ENCODE results near the gene POU2F1.

DNA sequence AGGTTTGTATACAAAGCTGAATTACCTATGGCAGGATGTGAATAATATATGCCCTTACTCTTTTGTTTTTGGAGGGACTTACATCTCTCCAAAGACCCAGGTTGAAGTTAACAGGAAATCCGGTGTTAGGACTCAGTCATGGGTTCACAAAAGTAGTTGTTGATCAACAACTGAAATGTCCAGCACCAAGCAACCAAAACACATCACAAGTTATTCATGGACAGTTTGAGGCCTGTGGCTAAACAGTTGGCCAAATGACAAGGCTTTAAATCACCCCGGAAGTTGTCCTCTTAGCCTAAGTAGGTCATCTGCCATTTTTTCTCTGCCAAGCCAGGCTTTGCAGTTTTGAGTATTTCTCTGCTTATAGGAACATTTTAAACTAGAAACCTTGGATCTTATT, 207.7 kb downstream of the POU2F1 start:
- TF ChIP-seq, protein P1, sequence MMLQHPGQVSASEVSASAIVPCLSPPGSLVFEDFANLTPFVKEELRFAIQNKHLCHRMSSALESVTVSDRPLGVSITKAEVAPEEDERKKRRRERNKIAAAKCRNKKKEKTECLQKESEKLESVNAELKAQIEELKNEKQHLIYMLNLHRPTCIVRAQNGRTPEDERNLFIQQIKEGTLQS (IDR thresholded peaks at IDR 0.05): no peak
- TF ChIP-seq, protein P2, sequence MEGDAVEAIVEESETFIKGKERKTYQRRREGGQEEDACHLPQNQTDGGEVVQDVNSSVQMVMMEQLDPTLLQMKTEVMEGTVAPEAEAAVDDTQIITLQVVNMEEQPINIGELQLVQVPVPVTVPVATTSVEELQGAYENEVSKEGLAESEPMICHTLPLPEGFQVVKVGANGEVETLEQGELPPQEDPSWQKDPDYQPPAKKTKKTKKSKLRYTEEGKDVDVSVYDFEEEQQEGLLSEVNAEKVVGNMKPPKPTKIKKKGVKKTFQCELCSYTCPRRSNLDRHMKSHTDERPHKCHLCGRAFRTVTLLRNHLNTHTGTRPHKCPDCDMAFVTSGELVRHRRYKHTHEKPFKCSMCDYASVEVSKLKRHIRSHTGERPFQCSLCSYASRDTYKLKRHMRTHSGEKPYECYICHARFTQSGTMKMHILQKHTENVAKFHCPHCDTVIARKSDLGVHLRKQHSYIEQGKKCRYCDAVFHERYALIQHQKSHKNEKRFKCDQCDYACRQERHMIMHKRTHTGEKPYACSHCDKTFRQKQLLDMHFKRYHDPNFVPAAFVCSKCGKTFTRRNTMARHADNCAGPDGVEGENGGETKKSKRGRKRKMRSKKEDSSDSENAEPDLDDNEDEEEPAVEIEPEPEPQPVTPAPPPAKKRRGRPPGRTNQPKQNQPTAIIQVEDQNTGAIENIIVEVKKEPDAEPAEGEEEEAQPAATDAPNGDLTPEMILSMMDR (IDR thresholded peaks at IDR 0.05; ENCODE audit: low read depth, low read length, missing input control): no peak
- TF ChIP-seq TAF1 (conservative IDR thresholded peaks at IDR 0.05): no peak
- TF ChIP-seq, protein P3, sequence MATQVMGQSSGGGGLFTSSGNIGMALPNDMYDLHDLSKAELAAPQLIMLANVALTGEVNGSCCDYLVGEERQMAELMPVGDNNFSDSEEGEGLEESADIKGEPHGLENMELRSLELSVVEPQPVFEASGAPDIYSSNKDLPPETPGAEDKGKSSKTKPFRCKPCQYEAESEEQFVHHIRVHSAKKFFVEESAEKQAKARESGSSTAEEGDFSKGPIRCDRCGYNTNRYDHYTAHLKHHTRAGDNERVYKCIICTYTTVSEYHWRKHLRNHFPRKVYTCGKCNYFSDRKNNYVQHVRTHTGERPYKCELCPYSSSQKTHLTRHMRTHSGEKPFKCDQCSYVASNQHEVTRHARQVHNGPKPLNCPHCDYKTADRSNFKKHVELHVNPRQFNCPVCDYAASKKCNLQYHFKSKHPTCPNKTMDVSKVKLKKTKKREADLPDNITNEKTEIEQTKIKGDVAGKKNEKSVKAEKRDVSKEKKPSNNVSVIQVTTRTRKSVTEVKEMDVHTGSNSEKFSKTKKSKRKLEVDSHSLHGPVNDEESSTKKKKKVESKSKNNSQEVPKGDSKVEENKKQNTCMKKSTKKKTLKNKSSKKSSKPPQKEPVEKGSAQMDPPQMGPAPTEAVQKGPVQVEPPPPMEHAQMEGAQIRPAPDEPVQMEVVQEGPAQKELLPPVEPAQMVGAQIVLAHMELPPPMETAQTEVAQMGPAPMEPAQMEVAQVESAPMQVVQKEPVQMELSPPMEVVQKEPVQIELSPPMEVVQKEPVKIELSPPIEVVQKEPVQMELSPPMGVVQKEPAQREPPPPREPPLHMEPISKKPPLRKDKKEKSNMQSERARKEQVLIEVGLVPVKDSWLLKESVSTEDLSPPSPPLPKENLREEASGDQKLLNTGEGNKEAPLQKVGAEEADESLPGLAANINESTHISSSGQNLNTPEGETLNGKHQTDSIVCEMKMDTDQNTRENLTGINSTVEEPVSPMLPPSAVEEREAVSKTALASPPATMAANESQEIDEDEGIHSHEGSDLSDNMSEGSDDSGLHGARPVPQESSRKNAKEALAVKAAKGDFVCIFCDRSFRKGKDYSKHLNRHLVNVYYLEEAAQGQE (IDR thresholded peaks at IDR 0.05): no peak
- TF ChIP-seq, protein P4, sequence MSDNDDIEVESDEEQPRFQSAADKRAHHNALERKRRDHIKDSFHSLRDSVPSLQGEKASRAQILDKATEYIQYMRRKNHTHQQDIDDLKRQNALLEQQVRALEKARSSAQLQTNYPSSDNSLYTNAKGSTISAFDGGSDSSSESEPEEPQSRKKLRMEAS (IDR thresholded peaks at IDR 0.05): no peak
- TF ChIP-seq SP1 (IDR thresholded peaks at IDR 0.05): no peak
- no peak for TF ChIP-seq YY1 (IDR thresholded peaks at IDR 0.05)
- TF ChIP-seq GABPA (IDR thresholded peaks at IDR 0.05 in 1 of 2, conservative IDR thresholded peaks at IDR 0.05 in 1 of 2): no peak
- TF ChIP-seq RAD21 (IDR thresholded peaks at IDR 0.05): no peak
